Ovary (tissue), 3 donors: ENCODE measurements around the gene SLC6A12.

Experiments
- EP300 ChIP-seq: sonication (generic); formaldehyde crosslinking; IDR thresholded peaks from one replicate; pipeline ENCODE4 v1.6.1; 2017; ENCODE audit warnings: antibody characterized with exemption
- POLR2A ChIP-seq: fragments of 450-650 bp; IDR thresholded peaks from one replicate; pipeline ENCODE4 v1.6.1; 2017; ENCODE audit warnings: antibody characterized with exemption, mild to moderate bottlenecking, moderate library complexity
- TF ChIP-seq, protein P1 (sequence below), 3 donors: fragments of 450-650 bp in 2 of 3; fragments of 200-600 bp in 1 of 3; IDR thresholded peaks; one replicate each; pipeline versions ENCODE4 v1.5.1 to v1.8.0; 2016 to 2022; ENCODE audit warnings: antibody characterized with exemption in 3 of 3, mild to moderate bottlenecking in 1 of 3
- donor health status: DM: no; HTN: no; CAD: no.

DNA sequence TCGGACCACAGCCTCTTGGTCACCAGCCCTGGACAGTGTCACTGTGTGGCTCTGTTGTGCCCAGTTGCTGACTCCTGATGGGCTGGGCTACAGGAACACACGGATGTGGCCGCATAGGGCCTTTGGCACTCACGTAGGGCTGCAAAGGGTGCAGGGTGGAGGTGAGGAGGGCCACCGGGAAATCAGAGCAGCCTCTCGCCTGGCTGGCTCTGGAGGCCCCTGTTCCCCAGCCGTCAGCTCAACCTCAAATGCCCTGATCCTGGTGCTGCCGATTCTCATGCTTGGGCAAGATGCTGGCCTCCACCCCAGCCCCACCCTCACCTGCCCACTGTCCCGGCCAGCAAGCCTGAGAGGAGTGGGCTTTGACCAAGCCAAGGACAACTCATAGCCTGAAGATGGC lies 59.0 kb downstream of the SLC6A12 start:
- TF ChIP-seq, protein P1, sequence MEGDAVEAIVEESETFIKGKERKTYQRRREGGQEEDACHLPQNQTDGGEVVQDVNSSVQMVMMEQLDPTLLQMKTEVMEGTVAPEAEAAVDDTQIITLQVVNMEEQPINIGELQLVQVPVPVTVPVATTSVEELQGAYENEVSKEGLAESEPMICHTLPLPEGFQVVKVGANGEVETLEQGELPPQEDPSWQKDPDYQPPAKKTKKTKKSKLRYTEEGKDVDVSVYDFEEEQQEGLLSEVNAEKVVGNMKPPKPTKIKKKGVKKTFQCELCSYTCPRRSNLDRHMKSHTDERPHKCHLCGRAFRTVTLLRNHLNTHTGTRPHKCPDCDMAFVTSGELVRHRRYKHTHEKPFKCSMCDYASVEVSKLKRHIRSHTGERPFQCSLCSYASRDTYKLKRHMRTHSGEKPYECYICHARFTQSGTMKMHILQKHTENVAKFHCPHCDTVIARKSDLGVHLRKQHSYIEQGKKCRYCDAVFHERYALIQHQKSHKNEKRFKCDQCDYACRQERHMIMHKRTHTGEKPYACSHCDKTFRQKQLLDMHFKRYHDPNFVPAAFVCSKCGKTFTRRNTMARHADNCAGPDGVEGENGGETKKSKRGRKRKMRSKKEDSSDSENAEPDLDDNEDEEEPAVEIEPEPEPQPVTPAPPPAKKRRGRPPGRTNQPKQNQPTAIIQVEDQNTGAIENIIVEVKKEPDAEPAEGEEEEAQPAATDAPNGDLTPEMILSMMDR (IDR thresholded peaks at IDR 0.05) = no peak
- no peak for TF ChIP-seq POLR2A
- no peak for TF ChIP-seq EP300
